Right cardiac atrium (tissue), 5 donors: ENCODE results near the gene KLHL25. TPM values are rescaled to one million over a fixed set of nuclear protein-coding genes. Genes with fewer than 3 reads are reported as not detected.

ENCODE experiments used
- ATAC-seq, 2 donors: fragments of 200-7000 bp; cut with Tn5 transposase; one replicate each; pipeline versions ENCODE4 v1.8.0 to v1.9.1; 2020; ENCODE audit warnings: moderate library complexity in 2 of 2, mild to moderate bottlenecking in 1 of 2
- DNase-seq, 3 donors: peaks; one replicate each; pipeline ENCODE4 v3.0.0-alpha.2; 2020
- H3K27ac ChIP-seq: one replicate; pipeline ENCODE4 v1.5.1; 2013; ENCODE audit warnings: mild to moderate bottlenecking, low read length, control low read depth, moderate library complexity
- H3K27me3 ChIP-seq: one replicate; pipeline ENCODE4 v1.6.1; 2013; ENCODE audit not compliant: control insufficient read depth, insufficient read depth
- H3K4me1 ChIP-seq: one replicate; pipeline ENCODE4 v1.6.1; 2013; ENCODE audit warnings: low read length; ENCODE audit not compliant: control insufficient read depth, insufficient read depth
- H3K4me3 ChIP-seq: one replicate; pipeline ENCODE4 v1.5.1; 2013; ENCODE audit warnings: low read length, control low read depth
- H3K9me3 ChIP-seq: one replicate; pipeline ENCODE4 v1.6.1; 2013; ENCODE audit warnings: low read length; ENCODE audit not compliant: control insufficient read depth
- WGBS: extraction: QIAGEN DNeasy Blood & Tissue Kit; methylation state at CpG from one replicate; pipeline ENCODE4 v1.1.7; 2013; 5-methylcytosine and 5-hydroxymethylcytosine counted together
- intact Hi-C, 4 donors: fragments of 100-400 bp; cut with DNase I; formaldehyde crosslinking; loops; one replicate each; pipeline versions ENCODE4 v1.11.0 to v1.14.0; 2022 to 2023
- polyA plus RNA-seq: library from polyadenylated mRNA; stranded (reverse); fragments of 200-250 nt; gene quantifications from one replicate; pipeline ENCODE4 v1.2.3, GENCODE V29; 2013
- total RNA-seq, 4 donors: library from RNA; stranded (reverse); fragmentation: NEBNext Ultra II Directional; extraction: Animal tissue kit (Norgen Biotek cat#: 25700); gene quantifications; one replicate each; pipeline ENCODE4 v1.2.1, GENCODE V29; 2021
- donor health status: healthy with polysubstance abuse.
- donor health status: DM: no; HTN: yes; CAD: no.
- donor health status: DM: no; HTN: no; CAD: no.
- donor health status: DM: no; HTN: yes; CAD: no; lungs with severe emphysema.
- donor health status: DM: yes; HTN: yes; CAD: no.

KLHL25 gene
- total and polyA plus RNA-seq, 5 donors: 3.4 to 6.6 (median 4.8) TPM

- no peak for ATAC-seq
- peak in 1 of 3 donors; percentile 44 for DNase-seq
- Histone ChIP-seq H3K4me1 (peaks cover 10% of the 10 kb centered on the region), H3K27me3 (no peaks in the 10 kb centered on the region), H3K9me3 (no peaks in the 10 kb centered on the region), H3K27ac (no peak overlapping the region), H3K4me3 (no peak overlapping the region)
- WGBS: 90% methylated on average over 17 of the region's 17 CpGs
- intact Hi-C loops: loop anchor here in 1 of 4 donors (10.0 kb wide), 1 partner anchor 77 kb away; no protein-coding TSS in a partner anchor
These were observed 36.6 kb downstream of the KLHL25 start for GRCh38 chr15:85757939-85758654.

DNA sequence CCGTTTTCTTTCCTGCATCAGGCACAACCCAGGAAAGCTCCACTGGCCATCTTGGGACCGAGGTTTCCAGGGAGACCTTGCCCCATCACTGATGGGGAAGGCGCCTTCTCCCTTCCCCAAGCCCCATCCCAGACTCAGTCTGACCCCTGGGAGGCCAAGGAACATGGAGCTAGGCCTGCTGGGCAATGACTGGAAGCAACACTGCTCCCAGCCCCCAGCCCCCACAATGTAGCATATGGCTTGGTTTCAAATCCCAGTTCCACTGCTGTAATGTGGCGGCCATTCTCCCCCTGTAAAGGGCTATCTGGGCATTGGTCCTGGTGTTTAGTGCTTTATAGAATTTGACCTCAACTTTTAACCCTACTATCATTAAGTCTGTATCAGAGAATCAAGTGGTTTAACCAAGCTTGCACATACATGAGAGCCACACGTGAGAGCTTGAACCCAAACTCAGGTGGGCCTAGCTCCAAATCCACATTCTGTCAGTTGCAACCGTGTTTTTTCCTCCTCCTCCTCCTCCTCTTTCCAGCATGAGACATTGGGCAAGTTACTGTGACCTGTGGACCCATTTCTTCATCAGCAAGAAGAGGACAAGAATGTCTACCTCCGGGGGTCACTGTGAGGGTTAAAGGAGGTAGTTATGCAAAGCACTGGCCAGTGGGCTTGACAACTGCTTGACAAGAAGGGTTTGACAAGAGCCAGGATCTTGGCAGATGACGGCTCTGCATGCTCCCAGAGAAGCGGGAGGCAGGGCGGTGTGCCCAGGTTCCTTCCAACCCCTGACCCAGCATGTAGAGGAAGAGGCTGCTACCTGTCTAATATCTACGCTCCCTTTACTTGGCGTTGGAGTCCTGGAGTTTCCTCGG, 37.4 kb downstream of the KLHL25 start:
- Histone ChIP-seq H3K27ac (no peak overlapping the region), H3K27me3 (no peaks in the 10 kb centered on the region), H3K4me3 (no peak overlapping the region), H3K9me3 (no peaks in the 10 kb centered on the region), H3K4me1 (peaks cover 5% of the 10 kb centered on the region)
- WGBS: 82% methylated on average over 13 of the region's 13 CpGs
- DNase-seq (peak in 2 of 3 donors; percentile 47 to 52), ATAC-seq (no peak)
- intact Hi-C loops: loop anchor here in 1 of 4 donors (10.0 kb wide), 1 partner anchor 77 kb away; no protein-coding TSS in a partner anchor

GRCh38 chr15:85756411-85757072, 38.2 kb downstream of the KLHL25 start:
- no peaks in the 10 kb centered on the region for H3K9me3 ChIP-seq
- 90% methylated on average over 9 of the region's 9 CpGs for WGBS
- H3K4me3 ChIP-seq: no peak overlapping the region
- peak in 1 of 3 donors; percentile 53 for DNase-seq
- no peak for ATAC-seq
- peaks cover 6% of the 10 kb centered on the region for H3K4me1 ChIP-seq
- intact Hi-C loops: loop anchor here in 1 of 4 donors (10.0 kb wide), 1 partner anchor 78 kb away; no protein-coding TSS in a partner anchor
- H3K27ac ChIP-seq: no peak overlapping the region
- H3K27me3 ChIP-seq: no peaks in the 10 kb centered on the region

- Histone ChIP-seq H3K9me3 (no peaks in the 10 kb centered on the region), H3K4me1 (peaks cover 6% of the 10 kb centered on the region), H3K4me3 (no peak overlapping the region), H3K27ac (no peak overlapping the region), H3K27me3 (no peaks in the 10 kb centered on the region)
- ATAC-seq (no peak), DNase-seq (peak in 2 of 3 donors; percentile 13 to 50)
- intact Hi-C loops: loop anchor here in 1 of 4 donors (10.0 kb wide), 1 partner anchor 79 kb away; no protein-coding TSS in a partner anchor
- 96% methylated on average over 4 of the region's 4 CpGs for WGBS
These were observed 38.8 kb downstream of the KLHL25 start for GRCh38 chr15:85755942-85756341.

- no peak overlapping the region for H3K4me3 ChIP-seq
- H3K27me3 ChIP-seq: no peaks in the 10 kb centered on the region
- WGBS: 91% methylated on average over 11 of the region's 11 CpGs
- DNase-seq: peak in 2 of 3 donors; percentile 22 to 31
- intact Hi-C loops: loop anchor here in 1 of 4 donors (10.0 kb wide), 1 partner anchor 79 kb away; no protein-coding TSS in a partner anchor
- H3K27ac ChIP-seq: no peak overlapping the region
- no peak for ATAC-seq
- no peaks in the 10 kb centered on the region for H3K9me3 ChIP-seq
- peaks cover 9% of the 10 kb centered on the region for H3K4me1 ChIP-seq
These were observed 39.3 kb downstream of the KLHL25 start for GRCh38 chr15:85755471-85755870.

DNA sequence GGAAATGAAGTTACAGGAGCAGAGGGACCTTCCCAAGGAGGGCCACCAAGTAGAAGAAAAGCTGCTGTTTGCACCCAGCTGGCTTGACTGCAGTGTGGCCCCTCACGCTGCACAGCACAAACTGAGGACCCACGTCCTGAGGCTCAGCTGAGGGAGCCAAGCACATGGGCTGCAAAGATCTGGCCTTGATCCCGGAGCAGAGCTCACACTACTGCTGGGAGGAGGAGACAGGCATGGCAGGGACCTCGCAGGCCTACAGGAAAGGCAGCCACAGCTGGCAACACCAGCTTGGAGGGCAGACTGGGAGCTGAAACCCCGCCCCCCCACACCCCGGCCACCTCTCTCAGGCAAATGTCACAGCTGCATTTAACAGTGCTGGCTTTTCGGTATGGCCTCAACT, 39.7 kb downstream of the KLHL25 start:
- peak; percentile 19 to 26 for ATAC-seq
- no peak overlapping the region for H3K4me3 ChIP-seq
- H3K27ac ChIP-seq: no peak overlapping the region
- peak; percentile 67 to 87 (median 83) for DNase-seq
- no peaks in the 10 kb centered on the region for H3K27me3 ChIP-seq
- 40% methylated on average over 7 of the region's 7 CpGs for WGBS
- no peaks in the 10 kb centered on the region for H3K9me3 ChIP-seq
- intact Hi-C loops: loop anchor here in 2 of 4 donors (5.0 to 10.0 kb wide), 2 partner anchors 37 to 80 kb away; partner anchors contain the start of gene KLHL25 (in 1 of the 2)
- peaks cover 11% of the 10 kb centered on the region for H3K4me1 ChIP-seq

DNA sequence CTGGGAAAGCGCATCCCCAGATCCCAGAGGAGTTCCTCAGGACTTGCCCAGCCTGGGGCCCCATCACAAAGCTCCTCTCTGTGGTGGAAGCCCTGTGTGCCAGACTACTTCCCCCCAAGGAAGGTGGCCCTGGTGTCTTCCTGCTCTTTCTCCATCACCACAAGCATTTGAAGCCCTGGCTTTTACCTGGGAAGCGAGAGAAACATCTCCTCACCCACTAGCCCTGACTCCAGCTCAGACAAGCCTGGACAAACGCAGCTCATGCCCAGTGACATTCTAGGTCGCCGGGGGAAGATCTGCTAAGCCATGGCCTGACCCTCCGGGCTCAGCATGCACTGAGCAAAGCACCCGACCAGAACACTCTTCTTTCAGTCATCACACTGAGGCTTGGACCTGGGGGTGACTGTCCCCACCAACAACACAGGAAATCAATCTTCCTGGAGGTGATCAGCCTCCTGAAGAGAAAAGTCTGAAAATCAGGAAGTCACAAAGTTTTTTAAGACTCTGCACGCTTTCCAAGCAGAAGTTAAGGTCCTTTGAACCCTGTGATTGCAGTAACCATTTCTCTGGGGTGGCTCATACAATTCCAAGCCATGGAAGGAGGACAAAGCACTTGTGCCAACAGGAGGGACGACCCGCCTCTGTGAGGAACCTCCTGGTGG, 40.8 kb downstream of the KLHL25 start:
- DNase-seq (peak in 1 of 3 donors; percentile 44), ATAC-seq (no peak)
- WGBS: 89% methylated on average over 10 of the region's 10 CpGs
- Histone ChIP-seq H3K27ac (no peak overlapping the region), H3K27me3 (no peaks in the 10 kb centered on the region), H3K4me3 (no peak overlapping the region), H3K4me1 (peaks cover 11% of the 10 kb centered on the region), H3K9me3 (no peaks in the 10 kb centered on the region)
- intact Hi-C loops: loop anchor here in 2 of 4 donors (5.0 to 10.0 kb wide), 2 partner anchors 38 to 81 kb away; partner anchors contain the start of gene KLHL25 (in 1 of the 2)

GRCh38 chr15:85753261-85753660, 41.5 kb downstream of the KLHL25 start:
- ATAC-seq (no peak), DNase-seq (no peak)
- intact Hi-C loops: loop anchor here in 2 of 4 donors (5.0 to 10.0 kb wide), 2 partner anchors 39 to 82 kb away; partner anchors contain the start of gene KLHL25 (in 1 of the 2)
- peaks cover 11% of the 10 kb centered on the region for H3K4me1 ChIP-seq
- H3K27ac ChIP-seq: no peak overlapping the region
- H3K9me3 ChIP-seq: no peaks in the 10 kb centered on the region
- WGBS: 88% methylated on average over 1 of the region's 1 CpG
- no peak overlapping the region for H3K4me3 ChIP-seq
- H3K27me3 ChIP-seq: no peaks in the 10 kb centered on the region

GRCh38 chr15:85752491-85752961, 42.2 kb downstream of the KLHL25 start:
- no peaks in the 10 kb centered on the region for H3K27me3 ChIP-seq
- H3K27ac ChIP-seq: no peak overlapping the region
- DNase-seq: peak in 2 of 3 donors; percentile 71 to 72
- peaks cover 14% of the 10 kb centered on the region for H3K4me1 ChIP-seq
- WGBS: 56% methylated on average over 8 of the region's 8 CpGs
- H3K9me3 ChIP-seq: no peaks in the 10 kb centered on the region
- intact Hi-C loops: loop anchor here in 2 of 4 donors (5.0 to 10.0 kb wide), 2 partner anchors 40 to 82 kb away; partner anchors contain the start of gene KLHL25 (in 1 of the 2)
- H3K4me3 ChIP-seq: no peak overlapping the region
- no peak for ATAC-seq

GRCh38 chr15:85752124-85752475, 42.6 kb downstream of the KLHL25 start:
- Histone ChIP-seq H3K4me3 (no peak overlapping the region), H3K27me3 (no peaks in the 10 kb centered on the region), H3K27ac (no peak overlapping the region), H3K9me3 (no peaks in the 10 kb centered on the region), H3K4me1 (peaks cover 14% of the 10 kb centered on the region)
- DNase-seq (peak in 2 of 3 donors; percentile 54 to 60), ATAC-seq (no peak)
- 73% methylated on average over 15 of the region's 15 CpGs for WGBS
- intact Hi-C loops: loop anchor here in 2 of 4 donors (5.0 to 10.0 kb wide), 2 partner anchors 40 to 83 kb away; partner anchors contain the start of gene KLHL25 (in 1 of the 2)
